GM21717 (cell line): ENCODE data around the gene PLSCR3.

ENCODE experiments used
- ATAC-seq: cut with Tn5 transposase; IDR thresholded peaks from one replicate; pipeline ENCODE4 v1.9.1; 2021; ENCODE audit warnings: mild to moderate bottlenecking, moderate library complexity; ENCODE audit not compliant: unreplicated experiment

The PLSCR3 gene

DNA sequence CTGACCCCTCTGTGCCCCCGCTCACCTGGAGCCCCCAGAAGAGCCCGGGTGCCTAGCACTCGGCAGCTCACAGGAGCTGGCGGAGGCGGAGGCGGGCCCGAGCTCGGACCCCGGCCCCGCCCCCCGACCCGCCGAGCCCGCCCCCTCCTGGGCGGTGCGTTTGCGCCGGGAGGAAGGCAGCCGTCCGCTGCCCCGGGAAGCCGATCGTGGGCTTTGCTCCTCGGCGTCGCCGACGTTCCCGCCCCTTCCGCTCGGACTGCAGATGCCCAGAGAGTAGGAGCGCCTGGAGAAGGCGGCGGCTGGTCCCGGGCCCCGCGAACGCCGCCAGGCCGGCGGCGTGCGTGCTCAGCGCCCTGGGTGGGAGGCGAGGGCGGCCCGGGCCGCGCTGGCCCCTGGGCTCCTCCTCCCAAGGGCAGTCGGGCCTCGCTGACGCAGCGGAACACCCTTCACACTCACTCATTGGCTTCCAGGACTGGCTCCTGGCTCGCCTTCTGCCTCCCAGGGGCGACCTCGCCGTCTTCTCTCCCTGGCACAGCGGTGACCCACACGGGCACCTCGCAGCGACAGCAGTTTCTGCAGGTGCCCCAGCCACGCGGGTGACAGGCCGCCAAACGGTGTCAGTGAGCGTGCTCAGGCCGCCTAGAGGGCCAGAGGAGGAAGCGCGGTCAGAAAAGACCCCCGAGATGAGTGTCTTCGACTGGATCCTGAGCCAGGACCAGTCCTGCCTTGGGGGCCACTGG lies at the start of gene PLSCR3:
Gene PLSCR3, minus strand, starts transcription at position 74 of the 740 bp plus-strand sequence. CDS start 415 bp downstream, outside the sequence.
- ATAC-seq = peak; percentile 66

DNA sequence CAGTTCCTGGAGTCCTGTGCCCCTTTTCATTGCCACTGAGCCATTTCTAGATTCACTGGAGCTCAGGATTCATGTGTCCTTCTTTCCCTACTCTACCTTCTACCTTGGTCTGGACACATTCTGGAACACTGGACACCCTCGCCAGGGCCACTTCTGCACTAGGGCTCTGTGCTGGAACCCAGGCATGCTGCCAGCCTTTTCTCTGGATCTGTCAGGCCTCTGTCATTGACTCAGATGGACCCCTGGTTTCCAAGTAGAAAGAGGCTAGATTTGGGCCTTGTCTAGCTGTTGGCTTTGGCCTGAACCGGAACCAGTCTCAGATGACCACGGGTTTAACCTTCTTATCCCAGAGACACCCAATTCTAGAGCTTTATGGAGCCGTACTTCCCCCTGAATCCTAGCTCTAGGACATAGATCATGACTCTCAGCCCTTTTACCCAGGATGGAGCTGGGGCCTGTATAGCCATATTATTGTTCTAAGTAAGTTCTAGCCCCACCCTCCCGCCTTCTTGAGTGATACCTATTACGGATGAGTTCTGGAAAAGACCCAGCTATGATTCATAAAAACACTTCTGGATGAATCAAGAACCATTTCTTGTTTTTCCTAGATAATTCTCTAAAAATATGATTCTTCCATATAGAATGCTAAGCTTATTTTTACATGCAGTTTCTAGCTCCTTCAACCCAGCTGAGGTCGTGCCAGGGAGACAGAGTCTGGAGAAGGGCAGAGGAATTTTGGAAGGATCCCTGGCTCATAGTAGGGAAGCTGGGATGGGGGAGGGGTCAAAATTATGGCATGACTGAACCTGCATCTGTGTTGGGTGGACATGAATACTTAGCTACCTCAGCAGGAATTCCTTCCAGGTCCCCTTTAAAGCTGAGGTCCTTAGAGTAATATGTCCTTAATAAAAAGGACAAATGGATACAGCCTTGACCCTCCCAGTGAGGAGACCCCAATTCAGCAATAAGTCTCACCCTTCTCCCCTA lies 49.5 kb upstream of the PLSCR3 start:
- no peak for ATAC-seq

DNA sequence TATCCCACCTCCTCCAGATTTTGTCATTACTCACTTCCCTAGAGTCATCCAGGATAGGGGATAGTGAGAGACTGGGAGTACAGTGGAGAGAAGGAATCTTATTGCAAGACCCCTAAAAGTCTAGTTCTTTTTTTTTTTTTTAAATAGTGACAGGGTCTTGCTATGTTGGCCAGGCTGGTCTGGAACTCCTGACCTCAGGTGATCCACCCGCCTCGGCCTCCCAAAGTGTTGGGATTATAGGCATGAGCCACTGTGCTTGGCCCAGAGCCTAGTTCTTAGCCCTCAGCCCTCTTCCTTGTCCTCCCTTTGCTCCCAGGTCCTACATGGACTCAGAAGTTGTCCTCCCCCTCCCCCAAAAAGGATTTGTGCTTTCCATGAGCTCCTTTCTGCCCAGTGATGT lies 47.8 kb upstream of the PLSCR3 start:
- no peak for ATAC-seq

DNA sequence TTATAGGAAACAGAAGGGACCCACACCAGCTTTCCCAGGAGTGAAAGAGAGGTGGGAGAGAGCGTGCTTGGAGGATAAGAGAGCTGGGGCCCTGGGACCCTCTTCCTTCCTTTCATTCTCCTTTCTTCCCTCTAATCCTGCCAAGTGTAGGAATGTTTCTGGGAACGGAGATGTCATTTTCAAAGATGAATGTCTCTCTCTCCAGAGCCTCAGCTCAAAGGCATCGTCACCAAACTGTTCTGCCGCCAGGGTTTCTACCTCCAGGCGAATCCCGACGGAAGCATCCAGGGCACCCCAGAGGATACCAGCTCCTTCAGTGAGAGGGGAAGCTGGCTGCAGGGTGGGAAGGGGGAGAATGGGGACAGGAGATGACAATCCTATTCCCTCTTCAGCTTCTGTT lies 46.9 kb upstream of the PLSCR3 start:
- no peak for ATAC-seq

DNA sequence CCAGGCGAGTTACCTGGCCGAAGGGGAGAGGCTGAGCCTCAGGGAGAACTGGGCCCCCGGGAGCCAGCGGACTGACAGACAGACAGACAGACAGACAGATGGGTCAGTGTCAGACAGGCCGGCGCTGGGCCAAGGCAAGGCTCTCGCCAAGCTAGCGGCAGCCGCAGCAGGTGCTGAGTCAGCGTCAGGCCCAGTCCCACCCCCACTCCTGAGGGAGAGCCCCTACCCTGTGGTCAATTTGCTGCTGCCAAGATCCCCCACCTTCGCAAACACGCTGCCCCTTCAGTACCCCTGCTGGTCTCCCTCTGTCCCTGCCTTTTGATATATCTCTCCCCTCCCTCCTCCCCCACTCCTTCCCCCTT lies 46.5 kb upstream of the PLSCR3 start:
- no peak for ATAC-seq

DNA sequence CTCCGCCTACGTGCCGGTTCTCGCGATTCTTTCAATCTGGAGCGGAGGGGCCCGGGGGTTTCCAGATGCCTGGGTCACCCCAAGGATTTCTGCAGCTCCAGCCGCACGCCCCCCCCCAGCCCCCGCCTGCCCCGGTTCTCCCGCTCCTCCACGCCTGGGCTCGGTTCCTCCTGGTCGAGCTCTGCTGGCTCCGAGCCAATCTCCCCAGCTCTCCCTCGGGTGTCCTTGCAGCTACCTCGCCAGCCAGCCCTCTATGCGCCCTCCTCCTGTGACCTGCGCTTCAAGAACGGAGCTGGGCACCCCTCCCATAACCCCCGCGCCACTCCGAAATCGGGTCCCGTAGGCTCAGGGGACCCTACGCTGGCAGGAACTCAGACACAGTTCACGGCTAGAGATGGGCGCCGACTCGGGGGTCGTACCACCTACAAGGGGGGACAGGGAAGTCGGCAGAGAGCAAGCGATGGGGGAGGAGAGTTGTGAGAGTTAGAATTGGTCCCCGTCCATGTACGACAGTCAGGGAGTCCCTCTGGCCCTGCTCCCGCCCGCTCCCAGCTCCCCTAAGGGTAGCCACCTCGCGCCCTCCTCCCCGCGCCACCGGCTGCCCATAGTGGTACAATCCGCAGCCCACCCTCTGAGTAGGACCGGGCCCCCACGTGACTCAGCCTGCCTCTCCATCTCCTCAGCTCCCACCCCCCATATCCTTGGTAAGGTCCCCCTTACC lies 45.9 kb upstream of the PLSCR3 start:
- ATAC-seq = no peak

DNA sequence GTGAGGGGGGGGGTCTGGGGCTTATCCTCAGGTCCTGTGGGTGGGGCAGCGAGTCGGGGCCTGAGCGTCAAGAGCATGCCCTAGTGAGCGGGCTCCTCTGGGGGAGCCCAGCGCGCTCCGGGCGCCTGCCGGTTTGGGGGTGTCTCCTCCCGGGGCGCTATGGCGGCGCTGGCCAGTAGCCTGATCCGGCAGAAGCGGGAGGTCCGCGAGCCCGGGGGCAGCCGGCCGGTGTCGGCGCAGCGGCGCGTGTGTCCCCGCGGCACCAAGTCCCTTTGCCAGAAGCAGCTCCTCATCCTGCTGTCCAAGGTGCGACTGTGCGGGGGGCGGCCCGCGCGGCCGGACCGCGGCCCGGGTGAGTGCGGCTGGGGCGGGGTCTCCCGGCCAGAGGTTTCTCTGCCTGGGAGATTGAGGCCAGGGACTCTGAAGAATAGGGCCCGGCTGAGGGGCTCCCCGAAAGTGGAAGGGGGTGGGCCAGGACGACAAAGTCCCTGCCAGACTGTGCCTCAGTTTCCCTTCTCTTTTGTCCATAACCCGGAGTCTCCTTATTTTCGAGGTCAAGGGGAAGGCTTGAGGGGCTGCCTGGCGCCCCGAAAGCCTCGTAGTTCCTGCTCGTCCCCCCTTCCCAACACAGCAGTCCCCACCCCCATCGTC lies 45.3 kb upstream of the PLSCR3 start, which contains the start of gene FGF11:
Gene FGF11, plus strand, starts transcription at position 51 of the 651 bp plus-strand sequence. Its CDS starts 109 bp downstream, at position 160.
- no peak for ATAC-seq

DNA sequence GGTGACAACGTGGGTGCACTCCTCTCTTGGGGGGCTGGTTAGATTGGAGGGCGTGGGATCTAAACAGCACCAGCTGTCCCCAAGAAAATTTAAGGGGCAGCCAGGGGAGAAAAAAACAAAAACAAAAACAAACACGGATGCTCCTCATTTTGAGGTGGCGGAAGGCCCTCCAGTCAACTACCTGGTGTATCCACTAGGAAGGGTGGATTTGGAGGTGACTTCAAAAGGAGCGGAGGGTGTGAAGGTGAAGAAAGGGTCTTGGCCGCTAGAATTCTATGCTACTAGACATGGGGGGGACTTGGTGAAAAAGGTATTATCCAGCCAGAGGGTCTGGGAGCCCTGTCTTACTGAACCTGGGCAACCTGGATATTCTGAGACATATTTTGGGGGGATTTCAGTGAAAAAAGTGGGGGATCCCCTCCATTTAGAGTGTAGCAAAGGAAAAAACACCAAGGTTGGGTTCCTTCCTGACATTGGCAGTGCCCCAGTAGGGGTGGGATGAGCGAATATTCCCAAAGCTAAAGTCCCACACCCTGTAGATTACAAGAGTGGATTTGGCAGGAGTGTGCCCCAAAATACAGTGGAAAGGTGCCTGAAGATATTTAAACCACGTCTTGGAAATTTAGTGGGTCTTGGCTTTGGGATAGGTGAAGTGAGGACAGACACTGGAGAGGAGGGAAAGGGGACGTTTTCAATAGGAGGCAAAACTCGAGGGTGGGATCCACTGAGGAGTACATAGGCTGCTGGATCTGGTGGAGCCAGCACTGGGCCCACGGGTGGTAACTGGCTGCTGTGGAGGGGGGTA lies 44.5 kb upstream of the PLSCR3 start:
- no peak for ATAC-seq

DNA sequence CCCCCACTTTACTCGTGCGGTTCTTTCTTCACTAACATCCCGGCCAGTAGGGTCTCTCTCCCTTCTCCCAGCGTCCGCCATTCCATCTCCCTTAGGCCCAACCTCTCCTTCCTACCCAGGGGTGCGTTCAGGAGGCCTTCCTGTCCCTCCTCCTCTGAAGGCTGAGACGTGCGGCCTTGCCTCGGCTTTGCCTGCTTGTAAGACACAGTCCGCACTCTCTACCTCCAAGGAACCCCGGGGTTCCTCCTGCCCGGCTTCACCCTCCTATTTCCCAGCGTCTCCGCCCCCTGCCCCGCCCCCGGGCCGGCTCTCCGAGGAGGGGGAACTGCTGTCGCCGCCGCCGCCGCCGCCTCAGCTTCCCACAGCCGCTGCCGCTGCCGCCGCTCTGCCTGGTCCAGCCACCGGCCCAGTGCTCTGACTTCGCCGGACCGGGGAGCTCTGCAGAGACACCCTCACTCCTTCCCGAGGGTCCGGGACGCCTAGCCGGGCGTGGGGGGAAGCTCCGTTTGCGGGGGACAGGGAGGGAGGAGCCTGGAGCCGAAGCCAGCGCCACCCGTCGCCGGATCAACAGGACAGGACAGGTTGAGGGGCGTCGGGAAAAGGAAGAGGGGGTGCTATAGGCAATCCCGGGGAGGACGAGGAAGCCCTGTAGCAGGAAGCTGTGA lies 43.8 kb upstream of the PLSCR3 start:
- no peak for ATAC-seq

DNA sequence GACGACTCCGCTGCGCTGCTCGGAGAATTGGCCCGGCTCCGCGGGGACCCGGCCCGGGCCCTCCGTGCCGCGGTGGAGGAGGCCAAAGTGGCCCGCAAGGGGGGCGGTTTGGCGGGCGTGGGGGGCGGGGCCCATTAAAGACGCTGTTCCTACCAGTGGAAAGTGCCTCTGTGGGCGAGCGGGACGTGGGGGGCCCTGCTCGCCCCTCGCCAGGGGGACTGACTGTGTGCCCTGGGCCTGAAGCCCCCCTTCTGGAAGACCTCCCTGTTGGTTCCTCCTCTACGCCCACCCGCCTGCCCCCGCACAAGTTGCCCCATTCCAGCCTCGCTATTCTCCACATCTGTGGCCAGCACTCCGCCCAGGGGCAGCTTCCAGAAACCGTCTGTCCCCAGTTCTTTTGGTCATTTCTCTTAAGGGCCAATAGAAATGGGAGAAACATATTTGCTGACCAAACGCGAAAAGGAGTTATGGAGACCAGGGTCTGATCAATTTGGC lies 43.1 kb upstream of the PLSCR3 start:
- no peak for ATAC-seq

DNA sequence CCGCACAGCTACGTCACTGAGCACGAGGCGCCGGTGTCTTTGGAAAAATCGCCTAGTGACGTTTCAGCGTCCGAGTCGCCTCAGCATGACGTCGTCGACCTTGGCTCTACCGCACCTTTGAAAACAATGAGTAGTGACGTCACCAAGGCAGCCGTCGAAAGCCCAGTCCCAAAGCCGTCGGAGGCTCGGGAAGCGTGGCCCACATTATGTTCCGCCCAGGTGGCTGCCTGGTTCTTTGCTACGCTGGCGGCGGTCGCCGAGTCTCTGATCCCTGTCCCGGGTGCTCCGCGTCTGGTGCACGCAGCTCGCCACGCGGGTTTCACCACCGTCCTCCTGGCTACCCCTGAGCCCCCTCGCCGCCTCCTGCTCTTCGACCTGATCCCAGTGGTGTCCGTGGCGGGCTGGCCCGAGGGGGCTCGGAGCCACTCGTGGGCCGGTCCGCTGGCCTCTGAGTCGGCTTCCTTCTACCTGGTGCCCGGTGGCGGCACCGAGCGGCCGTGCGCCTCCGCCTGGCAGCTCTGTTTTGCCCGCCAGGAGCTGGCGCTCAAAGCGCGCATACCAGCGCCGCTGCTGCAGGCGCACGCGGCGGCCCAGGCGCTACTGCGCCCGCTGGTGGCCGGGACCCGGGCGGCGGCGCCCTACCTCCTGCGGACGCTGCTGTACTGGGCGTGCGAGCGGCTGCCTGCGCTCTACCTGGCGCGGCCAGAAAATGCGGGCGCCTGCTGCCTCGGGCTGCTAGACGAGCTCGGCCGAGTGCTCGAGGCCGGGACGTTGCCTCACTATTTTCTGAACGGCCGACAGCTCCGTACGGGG lies 42.4 kb upstream of the PLSCR3 start:
- no peak for ATAC-seq

DNA sequence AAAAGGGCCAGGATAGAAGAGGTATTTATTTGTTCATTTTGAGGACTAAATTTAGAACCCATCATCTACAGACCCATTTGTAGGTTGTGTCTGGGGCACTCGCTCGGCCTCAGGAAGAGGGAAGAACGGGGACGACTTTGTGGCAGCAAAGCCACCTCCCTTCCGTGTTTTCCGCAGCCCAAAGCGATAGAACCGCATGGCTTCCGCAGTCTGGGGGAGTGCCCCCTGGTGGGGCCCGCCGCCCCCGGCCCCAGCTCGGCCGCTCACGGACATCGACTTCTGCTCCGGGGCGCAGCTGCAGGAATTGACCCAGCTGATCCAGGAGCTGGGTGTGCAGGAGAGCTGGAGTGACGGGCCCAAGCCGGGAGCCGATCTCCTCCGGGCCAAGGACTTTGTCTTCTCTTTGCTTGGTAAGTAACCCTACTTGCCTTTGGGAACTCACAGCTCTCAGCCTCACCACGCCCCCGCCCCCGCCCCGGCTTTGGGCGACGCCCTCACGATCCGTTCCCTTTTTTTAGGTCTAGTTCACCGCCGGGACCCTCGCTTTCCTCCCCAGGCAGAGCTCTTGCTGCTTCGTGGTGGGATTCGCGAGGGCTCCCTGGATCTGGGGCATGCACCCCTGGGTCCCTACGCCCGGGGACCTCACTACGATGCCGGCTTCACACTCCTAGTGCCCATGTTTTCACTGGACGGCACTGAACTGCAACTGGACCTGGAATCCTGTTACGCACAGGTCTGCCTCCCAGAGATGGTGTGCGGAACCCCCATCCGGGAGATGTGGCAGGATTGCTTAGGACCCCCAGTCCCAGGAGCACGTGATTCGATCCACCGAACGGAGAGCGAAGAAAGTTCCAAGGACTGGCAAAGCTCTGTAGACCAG lies 41.6 kb upstream of the PLSCR3 start:
- ATAC-seq = peak; percentile 24

DNA sequence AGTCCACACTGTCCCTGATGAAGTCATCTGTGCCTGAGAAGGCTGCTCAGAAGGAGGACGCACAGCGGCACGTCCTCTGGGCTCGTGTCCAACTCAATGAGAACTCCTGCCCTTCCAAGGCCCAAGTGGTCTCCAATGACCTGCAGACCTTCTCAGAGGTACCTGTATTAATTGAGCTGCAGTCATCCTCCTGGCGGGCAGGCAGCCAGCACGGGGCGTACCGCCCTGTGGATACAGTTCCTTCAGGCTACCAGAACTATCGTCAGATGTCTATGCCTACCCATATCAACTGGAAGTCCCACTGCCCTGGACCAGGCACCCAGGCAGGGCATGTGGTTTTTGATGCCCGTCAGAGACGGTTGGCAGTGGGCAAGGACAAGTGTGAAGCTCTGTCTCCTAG lies 38.0 kb upstream of the PLSCR3 start:
- ATAC-seq = no peak

DNA sequence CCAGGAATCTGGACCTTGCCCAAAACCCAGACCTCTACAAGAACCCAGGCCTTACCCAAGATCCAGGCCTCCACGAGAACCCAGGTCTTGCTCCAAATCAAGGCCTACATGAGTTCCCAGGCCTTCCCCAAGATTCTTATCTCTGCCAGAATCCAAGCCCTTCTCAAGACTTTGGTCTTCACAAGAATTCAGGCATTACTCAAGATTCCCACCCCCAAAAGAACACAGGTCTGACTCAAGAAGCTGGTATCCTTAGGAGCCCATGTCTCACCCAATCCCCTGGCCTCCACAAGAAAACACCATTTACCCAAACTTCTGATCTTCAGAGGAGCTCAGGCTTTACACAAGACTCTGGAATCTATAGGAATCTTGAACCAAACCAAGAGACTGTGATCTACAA lies 36.9 kb upstream of the PLSCR3 start:
- no peak for ATAC-seq

DNA sequence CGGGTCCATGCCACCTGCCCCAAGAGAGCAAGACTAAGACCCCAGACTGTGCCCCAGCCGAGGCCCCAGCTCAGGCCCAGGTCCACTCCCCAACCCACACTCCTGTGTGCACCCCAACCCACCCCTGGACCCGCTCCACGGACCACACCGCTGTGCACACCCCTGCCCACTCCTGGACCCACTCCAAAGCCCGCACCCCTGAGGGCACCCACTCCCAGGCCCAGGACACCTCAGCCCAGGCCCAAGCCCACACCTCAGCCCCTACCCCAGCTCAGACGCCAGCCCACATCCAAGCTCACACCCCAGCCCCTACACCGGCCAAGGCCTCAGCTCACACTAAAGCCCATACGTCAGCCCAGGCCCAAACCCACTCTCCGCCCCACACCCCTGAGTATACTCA lies 35.4 kb upstream of the PLSCR3 start:
- no peak for ATAC-seq

DNA sequence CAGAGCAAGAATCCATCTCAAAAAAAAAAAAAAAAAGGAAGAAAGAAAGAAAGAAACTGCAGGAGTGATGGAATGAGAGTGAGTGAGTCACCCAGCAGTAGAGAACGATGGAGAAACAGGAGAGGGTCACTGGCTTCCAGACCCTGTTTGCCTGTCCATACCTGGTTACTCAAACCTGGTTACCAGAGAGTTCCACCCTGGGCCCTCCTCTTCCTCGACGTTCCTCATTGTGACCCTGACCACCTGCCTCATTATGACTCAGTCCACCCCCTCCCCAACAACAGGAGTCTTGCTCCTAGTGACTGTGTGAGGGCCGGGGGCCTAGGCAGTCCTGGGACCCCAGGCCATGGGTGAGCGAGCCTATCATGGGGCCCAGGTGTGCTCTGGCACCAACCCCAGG lies 34.2 kb upstream of the PLSCR3 start, which contains the start of gene SPEM3:
Gene SPEM3, plus strand, starts transcription at position 301 of the 400 bp plus-strand sequence. Its CDS starts 46 bp downstream, at position 347.
- no peak for ATAC-seq

DNA sequence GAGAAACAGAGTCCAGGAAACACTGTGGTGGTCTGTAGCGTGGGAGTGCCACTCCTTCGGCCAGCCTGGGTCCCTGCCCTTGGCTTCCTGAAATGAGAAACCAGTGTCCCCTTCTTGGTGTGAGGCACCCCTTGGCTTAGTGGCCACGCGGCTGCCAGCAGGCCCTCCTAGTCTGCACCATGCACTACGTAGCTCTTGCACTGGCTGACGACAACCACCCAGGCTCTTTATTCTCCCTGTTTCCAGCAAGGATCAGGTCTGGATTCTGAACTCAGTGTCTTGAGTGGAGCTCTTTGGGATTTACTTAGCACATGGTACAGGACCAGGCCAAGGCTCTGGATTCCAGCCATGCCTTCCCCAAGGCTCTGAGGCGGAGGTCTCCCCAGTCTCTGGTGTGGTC lies 33.2 kb upstream of the PLSCR3 start:
- no peak for ATAC-seq
